Ammon's horn (tissue), 1 donor: ENCODE measurements around the gene RAB5A.
"Not testable (repeated sequence)": the region's sequence is repeated elsewhere in the genome, so short reads cannot be mapped to it uniquely, and the experiment has no call there.

Experiments
- DNase-seq: peaks from one replicate; pipeline ENCODE4 v3.0.0-alpha.2; 2016; ENCODE audit warnings: low spot score

The RAB5A gene

DNA sequence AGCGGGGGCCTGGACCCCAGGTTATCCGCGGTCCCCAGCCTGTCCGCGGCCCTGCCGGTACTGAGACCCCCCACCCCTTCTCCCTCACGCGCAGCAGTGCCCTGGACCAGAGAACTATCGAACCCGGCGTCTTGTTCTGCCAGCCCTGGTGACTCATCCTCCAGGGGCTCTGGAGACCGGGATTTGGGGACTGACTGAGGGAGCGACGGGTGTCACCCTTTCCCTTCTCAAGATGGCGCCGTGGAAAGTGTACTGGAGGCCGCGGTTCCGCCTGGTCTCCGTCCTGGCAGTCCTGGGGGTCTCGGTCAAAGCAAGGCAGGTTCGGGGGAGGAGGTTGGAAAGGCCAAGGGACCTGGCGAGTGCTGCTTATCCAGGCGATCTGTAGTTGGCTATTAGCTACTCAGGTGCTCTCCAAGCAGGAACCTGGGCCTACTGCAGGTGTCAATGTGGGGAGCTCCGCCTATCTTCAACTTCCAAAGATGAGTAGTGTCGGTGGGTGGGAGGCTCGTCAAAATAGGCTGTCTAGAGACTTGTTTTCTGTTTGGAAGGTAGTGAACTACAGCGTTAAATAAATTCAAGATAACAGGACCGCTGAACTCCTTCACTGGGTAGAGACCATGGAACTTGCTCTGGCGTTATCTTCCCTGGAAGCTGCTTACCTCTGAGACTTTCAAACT is 790 bp downstream of the RAB5A start:
- DNase-seq: peak; percentile 42

DNA sequence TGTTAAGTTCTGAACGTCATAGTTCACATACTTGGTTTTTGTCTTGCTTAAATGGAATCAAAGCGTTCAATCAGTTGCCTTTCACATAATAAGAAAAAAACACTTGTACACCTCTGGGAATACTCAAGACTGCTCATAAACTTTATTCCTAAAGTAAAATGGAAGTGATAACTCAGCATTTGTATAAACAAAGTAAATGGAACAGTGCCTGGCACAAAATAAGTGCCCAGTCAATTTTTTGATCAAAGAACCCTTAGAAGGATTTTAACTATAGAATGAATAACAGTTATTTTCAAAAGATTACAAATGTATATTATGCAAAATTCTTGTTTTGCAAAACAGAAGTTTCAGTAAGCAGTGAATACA is 1.3 kb downstream of the RAB5A start:
- DNase-seq: no peak

DNA sequence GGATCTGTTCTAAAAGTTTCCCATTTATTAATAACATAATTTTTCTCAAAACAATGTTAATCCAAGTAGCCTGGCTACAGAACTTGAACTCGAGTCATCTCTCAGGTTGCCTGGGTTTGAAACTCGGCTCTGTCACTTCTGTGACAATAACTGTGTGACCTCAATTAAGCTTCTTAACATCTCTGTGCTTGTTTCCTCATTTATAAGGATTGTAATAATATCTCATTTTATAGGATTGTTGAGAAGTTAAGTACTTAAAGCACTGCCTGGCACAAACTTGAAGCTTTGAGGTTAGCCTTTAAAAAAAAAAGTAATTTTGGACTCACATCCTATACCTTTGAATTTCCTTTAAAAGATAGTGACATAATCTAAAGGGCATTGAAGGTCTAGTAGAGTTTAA is 3.4 kb downstream of the RAB5A start:
- DNase-seq: no peak

DNA sequence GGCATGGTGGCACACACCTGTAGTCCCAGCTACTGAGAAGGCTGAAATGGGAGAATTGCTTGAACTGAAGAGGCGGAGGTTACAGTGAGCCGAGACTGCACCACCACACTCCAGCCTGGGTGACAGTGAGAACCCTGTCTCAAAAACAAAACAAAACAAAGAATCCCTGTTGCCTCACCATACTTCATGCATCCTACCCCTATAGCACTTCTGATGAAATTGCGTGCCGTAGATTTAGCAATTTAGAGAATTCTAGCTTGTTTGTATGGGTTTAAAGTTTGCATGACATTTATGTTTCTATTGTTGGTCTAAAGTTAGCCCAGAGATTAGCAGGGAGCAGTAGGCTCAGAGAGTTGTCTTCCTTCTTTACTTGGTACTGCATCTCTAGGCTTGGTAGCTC is 7.8 kb downstream of the RAB5A start:
- DNase-seq: no peak

DNA sequence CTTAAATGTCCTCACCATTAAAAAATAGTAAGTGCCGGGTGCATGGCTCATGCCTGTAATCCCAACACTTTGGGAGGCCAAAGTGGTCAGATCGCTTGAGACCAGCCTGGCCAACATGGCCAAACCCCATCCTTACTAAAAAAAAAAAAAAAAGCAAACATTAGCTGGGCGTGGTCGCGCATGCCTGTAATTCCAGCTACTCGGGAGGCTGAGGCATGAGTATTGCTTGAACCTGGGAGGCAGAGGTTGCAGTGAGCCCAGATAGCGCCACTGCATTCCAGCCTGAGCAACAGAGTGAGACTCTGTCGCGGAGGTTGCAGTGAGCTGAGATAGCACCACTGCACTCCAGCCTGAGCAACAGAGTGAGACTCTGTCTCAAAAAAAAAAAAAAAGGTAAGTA is 10.5 kb downstream of the RAB5A start:
- DNase-seq: not testable (repeated sequence)

DNA sequence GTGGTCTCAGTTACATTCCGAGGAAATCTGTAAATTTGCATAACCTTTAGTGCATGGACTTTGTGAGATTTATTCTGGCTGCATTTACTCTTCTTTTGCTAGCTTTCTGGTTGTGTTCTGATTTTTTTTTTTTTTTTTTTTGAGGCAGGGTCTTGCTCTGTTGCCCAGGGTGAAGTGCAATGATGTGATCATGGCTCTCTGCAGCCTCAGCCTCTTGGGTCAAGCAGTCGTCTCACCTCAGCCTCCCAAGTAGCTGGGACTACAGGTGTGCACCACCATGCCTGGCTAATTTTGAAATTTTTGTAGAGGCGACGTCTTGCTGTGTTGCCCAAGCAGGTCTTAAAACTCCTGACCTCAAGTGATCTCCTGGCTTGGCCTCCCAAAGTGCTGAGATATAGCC is 12.6 kb downstream of the RAB5A start:
- no peak for DNase-seq

DNA sequence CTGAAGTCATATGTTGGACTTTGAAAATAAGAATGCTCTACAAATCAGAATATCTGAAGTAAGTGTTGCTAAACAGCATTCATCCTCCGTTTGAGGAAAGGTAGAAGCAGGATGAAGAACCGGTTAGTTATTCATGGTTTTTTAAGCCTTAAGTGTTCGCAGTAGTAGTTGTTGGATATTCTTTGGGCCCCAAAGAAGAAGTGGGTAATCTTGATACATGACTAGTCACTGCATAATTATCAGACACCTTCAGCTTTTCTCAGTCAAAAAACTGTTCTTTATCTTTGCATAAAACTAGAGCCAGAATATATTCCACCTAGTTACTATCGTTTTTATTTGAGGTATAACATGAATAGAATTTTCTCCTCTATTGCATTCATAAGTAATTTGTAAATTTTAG is 13.8 kb downstream of the RAB5A start:
- DNase-seq: no peak

DNA sequence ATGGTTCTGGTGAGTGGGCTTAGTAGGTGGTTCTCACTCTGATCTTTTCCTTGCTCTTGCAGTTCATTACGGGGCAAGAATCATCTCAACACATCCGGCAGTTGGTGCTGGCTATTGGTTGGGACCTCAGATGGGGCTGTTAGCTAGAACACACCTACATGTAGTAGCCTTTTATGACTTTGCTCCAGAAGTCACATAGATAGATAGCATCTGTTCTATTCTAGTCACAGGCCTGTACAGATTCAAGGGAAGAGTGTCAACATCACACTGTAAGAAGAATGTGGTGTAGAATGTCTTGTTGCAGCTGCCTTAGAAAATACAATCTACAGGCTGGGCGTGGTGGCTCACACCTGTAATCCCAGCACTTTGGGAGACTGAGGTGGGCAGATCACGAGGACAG is 15.1 kb downstream of the RAB5A start:
- DNase-seq: no peak

DNA sequence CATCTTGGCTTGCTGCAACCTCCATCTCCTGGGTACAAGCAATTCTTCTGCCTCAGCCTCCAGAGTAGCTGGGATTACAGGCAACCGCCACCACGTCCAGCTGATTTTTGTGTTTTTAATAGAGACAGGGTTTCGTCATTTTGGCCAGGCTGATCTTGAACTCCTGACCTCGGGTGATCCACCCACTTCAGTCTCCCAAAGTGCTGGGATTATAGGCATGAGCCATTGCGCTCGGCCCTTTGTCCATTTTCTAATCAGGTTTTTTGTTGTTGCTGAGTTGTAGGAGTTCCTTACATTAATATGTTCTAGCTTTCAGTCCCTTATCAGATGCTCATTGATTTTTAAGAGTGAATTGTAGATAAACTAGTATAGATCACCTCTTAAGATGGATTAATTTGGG is 20.3 kb downstream of the RAB5A start:
- DNase-seq: no peak

DNA sequence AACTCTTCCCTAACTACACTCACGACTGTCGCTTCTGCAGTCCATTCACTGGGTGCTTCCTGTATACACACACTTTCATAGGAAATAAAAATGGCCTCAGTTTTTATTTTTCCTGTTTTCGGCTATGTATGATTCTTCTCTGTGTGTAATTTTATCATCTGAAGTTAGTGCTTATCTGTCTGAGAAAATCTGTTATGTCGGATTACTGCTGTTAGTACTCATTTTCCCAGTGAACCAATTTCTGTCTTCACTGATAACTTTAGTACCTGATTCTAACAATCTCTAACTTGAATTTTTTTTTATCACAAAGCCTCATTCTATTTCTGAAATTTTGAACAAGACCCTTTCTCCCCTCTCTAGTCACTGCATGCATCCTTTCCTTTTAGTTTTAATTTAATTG is 20.9 kb downstream of the RAB5A start:
- DNase-seq: no peak

DNA sequence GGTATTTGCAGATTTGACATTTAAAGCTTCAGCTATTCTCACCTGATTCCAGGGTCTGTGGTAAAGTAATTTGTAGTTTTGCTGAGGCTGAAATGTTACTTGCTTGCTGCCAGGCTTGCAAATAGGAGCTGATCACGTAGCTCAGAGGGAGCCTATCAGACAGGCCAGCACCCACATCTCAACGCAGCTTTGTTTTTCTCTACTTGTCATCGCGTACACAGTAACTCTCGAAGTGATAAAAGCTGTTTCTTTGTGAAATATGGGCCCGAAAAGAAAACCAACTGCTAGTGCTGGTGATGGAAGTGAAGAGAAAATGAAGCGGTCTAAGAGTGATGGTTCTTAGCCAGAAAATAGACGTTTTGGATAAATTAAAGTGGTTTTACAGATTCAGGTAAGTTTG is 23.4 kb downstream of the RAB5A start:
- no peak for DNase-seq

DNA sequence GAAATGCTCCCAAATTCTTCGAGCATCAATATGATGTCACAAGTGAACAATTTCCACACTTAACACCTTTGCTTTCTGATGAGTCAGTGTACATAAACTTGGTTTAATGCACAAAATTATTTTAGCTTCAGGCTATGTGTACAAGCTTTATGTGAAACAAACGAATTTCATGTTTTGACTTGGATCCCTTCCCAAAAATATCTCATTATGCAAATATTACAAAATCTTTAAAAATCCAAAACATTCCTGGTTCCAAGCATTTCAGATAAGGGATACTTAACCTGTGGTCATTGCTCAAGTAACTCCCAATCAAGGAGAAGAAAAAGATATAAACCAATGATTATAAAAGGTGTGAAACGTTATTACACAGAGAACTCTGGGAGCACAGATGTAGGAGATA is 25.2 kb downstream of the RAB5A start:
- DNase-seq: no peak

DNA sequence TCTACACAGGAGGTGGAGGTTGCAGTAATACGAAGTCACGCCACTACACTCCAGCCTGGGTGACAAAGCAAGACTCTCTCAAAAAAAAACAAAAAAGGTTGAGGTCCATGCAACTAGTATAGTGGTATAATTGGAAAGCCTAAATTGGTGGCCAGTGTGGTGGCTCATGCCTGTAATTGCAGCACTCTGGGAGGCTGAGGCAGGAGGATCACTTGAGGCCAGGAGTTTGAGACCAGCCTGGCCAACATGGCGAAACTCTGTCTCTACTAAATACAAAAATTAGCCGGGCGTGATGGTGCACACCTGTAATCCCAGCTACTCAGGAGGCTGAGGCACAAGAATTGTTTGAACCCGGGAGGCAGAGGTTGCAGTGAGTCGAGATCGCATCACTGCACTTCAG is 42.0 kb downstream of the RAB5A start:
- DNase-seq: not testable (repeated sequence)

DNA sequence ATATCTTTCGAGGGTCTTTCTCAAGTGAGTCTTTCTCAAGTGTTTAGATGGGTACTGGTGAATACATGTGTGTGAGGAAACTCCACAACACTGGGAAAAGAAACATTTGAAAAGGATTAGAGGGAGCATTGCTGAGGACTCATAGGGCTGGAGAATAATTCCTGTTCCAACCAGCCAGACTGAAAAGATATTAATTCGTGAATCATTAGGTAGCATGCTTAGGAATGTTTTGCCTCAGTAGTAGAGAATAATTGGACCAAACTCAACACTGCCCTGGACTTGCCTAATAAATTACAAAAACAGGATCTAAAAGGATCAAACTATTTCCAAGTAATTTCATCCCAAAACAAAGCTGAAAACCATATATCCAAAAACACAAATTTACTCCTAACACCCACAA is 47.9 kb downstream of the RAB5A start:
- no peak for DNase-seq

DNA sequence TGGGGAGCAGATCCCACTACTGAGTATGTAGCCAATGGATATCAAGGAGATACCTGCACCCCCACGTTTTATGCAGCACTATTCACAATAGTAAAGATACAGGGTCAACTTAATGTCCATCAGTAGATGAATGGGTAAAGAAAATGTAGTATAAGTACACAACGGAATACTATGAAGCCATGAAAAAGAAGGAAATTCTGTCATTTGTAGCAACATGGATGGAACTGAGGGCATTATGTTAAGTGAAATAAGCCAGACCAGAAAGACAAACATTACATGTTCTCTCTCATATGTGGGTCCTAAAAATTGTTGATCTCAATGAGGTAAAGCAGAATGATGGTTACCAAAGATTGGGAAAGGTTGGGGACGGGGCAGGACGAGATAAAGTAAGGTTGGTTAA is 50.6 kb downstream of the RAB5A start:
- no peak for DNase-seq

DNA sequence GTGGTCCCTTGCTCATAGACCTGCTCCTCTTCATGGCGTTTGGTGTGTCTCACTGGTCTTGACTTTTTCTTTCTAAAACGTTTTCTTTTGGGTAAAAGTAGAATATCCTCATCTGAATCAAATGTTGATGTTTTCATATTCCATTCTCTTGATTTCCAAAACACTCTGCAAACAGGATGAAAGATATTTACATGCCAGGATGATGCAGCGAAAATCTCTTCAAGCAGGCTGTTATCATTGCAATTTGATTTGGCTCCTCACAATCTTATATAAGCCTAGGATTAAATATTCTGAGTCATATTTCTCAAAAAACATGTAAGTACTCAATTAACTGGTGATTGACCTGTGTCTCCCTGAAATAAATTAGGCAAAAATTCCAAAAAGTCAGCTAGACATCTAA is 55.0 kb downstream of the RAB5A start:
- DNase-seq: no peak

DNA sequence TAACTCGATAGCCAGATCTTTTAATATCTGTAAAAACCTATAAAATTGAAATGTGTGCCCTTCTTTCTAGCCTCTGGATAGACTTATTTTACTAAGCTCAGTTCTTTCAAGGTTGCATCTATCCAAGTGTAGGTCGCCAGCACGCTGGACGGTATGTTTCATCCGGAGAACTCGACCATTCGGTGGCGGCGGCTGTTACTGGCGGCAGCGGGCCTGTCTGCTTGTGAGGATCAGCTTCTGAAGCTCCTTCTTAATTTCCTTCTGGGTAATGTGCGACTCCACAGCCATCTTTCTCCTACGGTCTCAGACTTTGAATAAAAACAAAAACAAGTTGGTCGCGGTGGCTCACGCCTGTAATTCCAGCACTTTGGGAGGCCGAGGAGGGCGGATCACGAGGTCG is 61.1 kb downstream of the RAB5A start:
- DNase-seq: no peak

DNA sequence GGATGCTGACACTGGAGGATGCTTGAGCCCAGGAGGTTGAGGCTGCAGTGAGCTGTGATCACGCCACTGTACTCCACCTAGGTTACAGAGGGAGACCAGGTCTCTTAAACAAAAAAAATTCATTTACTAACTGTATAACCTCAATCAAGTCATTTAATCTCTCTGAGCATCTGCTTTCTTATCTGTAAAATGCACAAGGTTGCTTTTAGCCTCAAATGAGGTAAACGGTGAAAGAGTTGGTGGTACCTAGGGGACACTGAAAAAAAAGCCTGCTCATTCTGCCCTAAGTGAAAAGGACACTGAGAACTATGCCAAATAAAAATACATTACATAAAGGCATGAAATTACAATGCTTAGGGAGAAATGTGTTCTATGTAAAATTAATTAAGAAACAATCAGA is 61.7 kb downstream of the RAB5A start:
- no peak for DNase-seq

DNA sequence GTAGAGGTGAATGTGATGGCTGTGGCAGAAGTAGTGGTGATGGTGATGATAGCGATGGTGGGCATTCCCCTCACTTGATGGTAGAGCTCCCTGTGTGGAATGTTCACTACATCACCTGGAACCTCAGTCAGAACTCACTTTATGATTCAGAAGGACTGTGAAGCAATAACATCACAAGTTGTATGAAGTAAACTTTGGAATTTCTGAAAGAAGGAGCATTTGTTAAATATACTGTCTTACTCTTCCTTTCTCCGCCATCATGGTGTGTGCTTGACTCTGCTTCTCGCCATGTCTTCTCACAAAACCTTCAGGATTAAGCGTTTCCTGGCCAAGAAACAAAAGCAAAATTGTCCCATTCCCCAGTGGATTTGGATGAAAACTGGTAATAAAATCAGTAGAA is 65.3 kb downstream of the RAB5A start, which contains the start of gene PP2D1:
Gene PP2D1 (minus strand): TSS at position 101 of the 400 bp plus-strand sequence. CDS start 192 bp downstream, outside the sequence.
- no peak for DNase-seq

DNA sequence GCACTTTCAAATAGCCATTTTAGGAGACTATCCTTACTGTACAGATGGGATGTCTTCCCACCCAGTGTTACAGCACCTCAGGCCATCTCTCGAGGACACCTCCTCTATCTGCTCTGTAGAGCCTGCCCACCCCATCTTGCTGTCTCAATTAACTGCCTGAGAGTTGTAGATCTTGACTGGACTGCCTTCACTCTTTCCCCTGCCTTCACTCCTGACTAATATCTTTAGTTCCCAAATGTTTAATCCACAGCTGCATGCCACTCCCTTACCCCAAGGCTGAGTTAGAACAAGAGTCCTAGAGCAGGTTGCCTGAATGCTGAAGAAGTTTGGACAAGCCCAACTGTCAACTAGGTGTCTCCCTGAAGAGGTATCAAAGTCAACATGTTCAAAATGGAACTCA is 66.5 kb downstream of the RAB5A start:
- DNase-seq: no peak

DNA sequence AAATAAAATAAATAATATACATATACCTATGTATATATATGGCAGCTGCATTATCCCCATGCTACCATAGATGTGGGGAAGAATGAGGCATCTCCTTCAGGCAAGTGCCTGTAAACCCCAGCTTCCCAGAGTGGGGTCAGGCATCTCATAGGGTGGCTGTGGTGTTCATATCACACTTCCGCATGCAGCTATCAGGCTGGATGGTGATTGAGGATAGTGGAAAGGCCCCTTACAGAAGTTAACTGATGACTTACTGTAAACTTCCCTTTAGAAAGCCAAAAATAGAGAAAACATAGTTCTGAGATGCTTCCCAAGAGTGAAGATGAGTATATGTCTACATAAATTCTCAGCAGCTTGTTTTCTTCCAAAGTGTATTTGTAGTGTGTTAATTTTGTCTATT is 68.6 kb downstream of the RAB5A start:
- no peak for DNase-seq

DNA sequence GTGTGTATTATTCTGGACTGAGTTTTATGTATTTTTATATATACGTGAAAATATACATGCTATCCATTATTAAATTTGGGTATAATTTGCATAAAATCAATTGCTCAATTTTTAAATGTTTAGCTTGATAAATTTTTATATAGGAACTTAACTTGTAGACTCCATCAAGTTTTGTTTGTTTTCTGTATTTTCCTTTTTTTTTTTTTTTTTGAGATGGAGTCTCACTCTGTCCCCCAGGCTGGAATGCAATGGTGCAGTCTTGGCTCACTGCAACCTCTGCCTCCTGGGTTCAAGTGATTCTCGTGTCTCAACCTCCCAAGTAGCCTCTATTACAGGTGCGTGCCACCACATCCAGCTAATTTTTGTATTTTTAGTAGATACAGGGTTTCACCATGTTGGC is 69.2 kb downstream of the RAB5A start:
- not testable (repeated sequence) for DNase-seq

DNA sequence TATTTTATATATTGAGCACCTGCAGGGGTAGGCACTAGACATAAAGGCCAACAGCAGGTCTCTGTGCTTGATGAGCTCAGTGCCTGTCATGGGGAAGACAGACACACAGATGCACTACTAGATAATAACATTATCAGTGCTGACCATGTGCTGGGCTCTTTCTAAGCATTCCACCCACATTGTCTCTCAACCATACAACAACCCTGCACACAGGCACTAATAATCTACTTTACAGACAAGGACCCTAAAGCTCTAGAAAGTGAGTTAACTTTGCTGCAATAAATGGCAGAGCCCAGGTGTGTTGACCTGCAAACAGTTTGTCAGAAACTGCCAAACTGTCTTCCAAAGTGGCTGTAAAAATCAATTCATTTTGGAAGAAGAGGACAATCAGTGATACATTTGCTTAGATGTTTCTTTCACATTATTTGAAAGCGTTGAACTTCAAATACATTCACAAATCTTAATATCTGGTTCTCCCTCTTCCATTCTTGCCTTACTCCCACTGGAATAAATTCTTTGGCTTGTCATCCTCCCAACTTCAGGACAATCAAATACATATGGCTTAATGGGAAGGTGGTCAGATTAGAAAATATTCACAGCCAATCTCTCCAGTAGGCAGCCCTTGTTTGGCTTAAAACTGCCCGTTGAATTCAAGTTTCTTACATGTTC is 76.2 kb downstream of the RAB5A start:
- DNase-seq: no peak
